IPS DF 4.7 (cell line): ENCODE data around the gene PLEKHG5.
"Not testable (repeated sequence)": the region's sequence is repeated elsewhere in the genome, so short reads cannot be mapped to it uniquely, and the experiment has no call there.

ENCODE experiments used
- DNase-seq: peaks from one replicate; pipeline ENCODE4 v3.0.0-alpha.2; 2013; ENCODE audit warnings: low spot score; ENCODE audit errors: extremely low read depth

Gene PLEKHG5

DNA sequence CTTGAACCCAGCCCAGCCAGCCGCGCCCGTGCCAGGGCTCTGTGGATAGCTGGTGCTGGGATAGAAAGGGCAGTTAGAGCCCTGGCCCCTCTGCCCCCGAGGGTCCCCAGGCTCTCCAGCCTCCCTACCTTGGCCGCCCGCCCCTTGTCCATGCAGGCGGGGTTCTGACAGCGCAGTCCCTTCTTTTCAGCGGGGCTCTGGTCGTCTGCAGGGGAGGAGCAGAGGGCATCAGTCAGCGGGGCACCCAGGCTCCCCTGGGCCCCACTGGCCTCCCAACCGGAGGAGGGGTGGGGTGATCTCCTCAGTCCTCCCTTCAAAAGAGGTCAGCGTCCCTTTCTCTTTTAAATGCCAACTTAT is 4.9 kb upstream of the PLEKHG5 start:
- DNase-seq = no peak

DNA sequence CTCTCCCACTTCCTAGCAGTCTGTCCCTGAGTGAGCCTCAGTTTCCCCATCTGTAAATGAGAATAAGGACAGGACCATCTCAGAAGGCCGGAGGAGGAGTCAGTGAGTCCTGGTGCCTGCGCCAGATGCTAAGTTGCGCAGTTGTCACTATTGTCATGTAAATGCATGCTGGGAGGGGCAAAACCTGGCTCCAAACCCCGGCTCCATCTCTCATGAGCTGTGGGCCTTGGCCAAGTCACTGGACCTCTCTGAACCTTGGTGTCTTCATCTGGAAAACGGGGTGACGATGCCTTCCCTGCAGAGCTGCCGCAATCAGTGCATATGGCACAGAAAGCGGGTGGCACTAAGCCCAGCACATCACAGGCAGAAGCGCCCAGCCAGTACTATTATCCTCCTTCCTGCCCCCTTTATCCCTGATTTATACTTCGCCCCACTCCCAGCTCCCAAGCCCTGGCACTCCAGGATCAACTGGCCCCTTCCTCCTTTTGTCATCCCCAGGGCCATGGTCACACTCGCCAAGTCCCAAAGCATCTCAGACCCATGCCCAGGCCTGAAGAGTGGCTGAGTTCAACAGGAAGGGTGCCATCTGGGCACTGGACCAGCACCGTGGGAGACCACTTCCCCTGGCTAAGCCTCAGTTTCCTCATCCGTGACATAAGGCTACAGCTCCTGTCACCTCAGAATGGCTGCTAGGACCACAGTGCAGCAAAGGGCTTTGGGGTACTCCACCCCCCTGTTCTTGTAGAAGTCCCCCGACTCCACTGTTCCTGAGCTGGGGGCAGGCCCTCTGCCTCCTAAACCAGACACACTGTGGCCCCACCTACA is 4.3 kb upstream of the PLEKHG5 start:
- DNase-seq = no peak

DNA sequence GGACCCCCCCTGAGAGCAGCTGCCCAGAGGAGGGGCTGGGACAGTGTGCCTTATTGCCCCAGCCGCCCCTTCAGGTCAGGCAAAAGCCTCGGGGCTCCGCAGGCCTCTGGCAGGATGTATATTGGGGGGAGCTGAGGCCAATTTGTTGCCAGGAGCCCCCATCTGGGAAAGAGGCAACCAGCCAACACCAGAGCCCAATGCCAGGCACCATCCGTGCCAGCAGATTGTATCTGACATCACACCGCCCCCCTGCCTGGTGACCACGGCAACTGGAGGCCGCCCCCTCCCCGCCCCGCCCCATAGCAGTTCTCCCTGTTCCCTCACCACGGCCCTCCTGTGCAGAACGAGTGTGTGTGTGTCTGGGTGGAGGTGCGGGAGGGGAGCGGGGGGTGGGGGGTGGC is 3.6 kb upstream of the PLEKHG5 start:
- no peak for DNase-seq

DNA sequence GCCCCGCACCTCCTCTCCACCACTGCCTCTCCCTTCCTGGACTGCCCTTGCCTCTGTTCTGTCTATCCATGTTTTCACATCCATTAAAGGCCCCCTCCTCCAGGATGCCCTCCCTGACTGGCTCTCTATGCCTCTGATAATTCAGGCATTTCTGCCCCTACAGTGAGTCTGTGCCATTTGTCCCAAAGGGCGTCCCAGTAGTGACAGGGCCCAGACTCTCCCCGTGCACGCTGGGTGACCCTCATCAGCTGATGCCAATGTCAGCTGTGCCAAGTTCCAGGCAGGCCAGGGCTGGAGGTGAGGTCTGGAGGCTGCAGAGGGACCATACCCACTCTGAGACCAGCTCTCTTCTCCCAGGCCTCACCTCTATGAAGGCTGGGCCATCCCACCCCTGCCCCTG is 3.2 kb upstream of the PLEKHG5 start:
- DNase-seq = no peak

DNA sequence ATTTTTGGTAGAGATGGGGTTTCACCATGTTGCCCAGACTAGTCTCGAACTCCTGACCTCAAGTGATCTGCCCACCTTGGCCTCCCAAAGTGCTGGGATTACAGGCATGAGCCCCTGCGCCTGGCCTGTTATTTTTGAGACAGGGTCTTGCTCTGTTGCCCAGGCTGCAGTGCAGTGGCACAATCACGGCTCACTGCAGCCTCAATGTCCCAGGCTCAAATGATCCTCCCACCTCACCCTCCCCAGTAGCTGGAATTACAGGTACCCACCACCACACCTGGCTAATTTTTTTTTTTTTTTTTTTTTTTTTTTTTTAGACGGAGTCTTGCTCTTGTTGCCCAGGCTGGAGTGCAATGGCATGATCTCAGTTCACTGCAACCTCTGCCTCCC is 2.4 kb upstream of the PLEKHG5 start:
- DNase-seq = not testable (repeated sequence)

DNA sequence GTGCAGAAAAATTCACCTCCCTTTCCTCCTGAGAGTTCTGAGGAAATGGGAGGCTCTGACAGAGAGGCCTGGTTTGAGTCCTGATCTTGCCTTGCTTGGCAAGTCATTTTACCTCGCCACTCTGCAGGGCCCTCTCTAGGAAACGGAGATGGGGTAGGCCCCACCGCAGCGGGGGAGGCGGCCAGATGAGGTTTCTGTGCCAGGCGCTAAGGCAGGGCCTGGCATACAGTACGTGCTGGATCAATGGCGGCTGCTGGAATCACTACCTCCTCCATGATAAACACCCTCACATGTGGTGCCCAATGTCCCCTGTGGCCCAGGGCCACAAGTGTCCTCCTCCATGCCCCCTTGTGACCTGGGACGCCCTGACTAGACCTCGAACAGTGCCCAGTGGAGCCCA is 499 bp upstream of the PLEKHG5 start:
- DNase-seq = no peak

DNA sequence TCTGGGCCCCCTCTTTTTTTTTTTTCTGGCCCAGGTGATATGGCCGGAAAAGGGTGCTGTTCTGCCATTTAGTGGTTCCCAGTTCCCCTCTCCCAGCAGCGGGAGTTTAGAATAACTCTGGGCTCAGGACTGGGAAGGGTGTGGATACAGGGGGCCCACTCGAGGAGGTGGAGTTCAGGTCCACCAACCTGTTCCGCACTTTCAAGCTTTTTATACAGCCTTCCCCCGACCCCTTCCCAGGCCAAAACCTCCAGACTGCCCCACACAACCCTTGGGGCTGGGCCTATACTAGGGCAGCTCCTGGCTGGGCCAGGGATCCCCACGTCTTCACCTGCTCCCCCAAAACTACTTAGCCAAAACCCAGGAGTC is 402 bp downstream of the PLEKHG5 start:
- no peak for DNase-seq

DNA sequence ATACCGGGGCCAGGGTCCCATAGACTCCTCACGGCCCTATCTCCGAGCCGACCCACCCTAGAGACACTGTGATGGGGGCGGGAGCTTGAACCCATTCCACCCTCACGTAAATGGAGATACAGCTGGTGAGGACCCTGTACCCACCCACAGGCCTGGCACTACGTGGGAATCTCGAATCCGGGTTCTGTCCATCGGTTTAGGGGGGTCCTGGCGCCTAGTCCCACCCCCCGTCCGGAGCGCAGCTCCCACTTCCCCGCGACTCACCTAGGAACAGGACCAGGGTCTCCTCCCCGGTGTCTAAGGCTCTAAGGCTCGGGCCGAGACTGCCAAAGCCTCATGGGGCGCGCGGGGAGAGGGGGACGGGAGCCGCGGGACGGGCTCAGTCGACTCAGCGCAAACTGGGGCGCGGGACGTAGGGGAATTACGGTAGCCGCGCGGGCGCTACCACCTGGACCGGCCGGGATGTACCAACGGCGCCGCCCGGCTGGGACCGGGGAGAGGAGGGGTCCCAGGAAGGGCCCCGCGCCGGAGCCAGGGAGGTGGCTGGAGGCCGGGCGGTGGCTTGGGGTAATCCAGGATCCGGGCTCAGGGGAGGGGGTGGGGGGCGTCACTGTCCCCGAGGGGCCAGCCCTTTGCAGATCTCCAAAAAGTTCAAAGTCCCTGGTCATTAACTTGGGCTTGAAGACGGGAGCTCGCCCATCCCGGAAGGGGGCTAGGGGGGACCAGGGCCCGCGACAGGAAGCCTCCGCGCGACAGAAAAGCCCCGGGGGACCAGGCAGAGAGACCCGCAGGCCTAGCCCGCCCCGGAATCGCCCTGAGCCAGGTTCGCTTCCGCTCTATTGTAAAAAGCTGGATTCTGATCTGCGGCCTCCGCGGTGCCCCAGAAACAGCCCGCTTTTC is 1.0 kb downstream of the PLEKHG5 start:
- no peak for DNase-seq

DNA sequence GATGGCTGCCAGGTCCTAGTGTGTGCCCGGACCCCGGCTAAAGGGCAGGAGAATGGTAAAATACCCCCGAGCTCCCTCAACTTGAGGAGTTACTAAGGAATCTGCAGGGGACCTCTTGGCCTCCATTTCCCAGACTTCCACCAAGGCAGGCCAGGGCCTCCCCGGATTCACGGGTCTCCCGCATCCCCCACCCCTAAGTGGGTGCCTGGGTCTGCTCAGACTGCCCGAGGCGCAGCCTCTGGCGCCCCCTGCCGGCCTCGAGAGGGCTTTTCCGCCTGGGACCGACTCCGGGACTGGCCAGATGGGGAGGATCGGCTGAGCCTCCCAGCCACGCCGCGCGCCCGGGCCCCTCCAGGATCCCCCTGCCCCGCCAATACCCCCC is 1.7 kb downstream of the PLEKHG5 start:
- no peak for DNase-seq

DNA sequence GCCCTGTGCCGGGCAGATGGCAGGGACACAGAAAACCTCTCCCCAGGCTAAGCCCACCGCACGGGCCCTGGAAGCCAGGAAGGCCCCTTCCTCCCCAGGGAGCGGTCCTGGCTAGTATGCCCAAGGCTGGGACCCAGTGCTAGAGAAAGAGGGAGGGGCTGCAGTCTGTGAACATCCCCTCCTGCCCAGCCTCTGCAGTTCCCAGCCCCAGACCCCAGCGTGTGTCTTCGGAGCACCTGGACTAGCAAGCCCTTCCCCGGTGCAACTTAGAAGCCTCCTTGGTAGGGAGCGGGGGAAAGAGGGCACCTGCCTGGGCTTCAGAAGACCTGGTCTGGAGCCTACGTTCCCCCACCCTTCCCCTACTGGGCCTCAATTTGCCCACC is 2.1 kb downstream of the PLEKHG5 start:
- no peak for DNase-seq

DNA sequence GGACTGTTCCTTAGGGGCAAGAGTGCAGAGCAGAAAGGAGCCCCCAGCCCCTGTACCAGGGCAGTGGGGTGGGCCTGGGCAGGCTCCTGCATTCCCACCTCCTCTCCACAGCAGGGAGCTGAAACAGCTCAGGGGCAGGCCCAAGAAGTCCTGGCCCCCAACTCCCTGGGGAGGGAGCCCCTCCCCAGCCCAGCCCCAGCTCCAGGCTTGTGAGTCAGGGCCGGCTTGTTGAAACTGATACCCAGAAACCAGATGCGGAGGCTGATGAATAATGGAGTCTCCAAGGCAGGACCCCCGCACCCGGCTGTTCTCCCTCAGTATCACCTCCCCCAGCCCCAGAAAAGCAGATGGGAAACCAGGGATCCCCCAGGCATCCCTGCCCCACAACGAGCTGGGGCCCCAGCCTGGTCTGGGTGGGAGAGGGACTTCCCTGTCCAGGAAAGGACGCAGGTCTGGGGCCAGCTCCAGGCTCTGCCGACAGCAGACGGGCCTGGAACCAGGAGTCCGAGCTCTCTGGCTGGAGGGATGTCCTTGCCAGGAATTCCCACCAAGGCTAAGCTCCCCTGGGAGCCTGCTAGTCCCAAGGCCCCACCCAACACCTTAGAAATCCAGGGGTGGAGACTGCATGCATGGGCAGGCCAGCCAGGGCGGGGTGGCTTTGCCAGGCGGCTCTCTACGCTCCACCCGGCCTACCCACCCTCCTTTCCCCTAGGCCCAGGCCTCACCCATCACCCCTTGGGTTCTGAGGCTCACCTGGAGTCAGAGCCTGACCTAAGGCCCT is 2.7 kb downstream of the PLEKHG5 start:
- DNase-seq = no peak

DNA sequence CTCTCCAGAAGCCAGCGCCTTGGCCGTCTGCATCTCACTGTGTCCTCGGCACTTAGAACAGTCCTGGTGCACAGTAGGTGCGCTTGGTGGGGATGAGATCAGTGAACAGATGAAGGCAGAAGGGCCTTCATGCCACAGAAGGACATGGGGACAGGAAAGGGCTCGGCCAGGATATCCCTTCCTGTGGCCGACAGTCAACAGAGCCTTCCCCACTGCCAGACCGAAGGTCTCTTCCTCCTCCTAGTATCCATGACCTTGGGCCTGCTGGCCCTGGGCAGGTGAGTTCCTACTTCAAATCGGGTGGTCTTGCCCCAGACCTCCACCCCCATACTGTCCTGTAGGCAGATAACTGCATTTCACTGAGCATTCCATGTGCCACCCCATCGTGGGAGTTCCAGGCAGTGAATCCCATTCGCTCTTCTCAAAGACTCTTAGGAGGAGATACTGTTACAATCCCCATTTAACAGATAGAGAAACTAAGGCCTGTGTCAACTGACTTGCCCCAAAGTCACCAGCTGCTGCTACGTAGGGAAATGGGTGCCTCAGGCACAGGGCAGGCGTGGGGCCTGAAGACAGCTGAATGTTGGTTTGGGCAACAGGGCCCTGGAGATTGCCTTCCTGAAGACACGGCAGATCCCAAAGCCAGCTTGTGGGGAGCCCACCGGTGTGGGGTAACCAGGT is 3.5 kb downstream of the PLEKHG5 start:
- no peak for DNase-seq

DNA sequence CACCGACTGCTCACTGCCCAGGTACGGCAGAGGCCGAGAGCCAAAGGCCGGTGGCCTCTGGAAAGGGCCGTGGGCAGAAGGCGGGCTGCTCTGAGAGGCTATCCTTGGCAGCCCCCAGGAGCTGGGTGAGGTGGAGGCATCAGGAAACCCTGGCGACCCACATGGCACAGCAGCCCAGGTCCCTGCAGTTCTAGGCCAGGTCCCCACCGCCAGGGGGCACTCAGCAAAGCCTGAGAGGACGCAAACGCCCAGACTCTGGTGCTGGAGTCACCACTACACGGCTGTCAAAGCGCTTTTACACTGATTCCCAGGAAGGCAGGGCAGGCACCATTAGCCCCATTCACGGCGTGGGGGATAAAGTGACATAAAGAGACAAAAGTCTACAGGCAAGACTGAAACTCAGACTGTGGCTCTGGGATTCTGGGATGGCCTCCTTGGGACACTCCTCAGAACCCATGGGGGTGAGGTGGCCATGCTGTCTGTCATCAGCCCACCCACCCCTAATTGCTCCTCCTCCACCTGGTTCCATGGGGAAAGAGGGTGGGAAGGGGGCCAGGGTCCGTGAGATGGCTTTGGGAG is 4.9 kb downstream of the PLEKHG5 start:
- peak; percentile 75 for DNase-seq

DNA sequence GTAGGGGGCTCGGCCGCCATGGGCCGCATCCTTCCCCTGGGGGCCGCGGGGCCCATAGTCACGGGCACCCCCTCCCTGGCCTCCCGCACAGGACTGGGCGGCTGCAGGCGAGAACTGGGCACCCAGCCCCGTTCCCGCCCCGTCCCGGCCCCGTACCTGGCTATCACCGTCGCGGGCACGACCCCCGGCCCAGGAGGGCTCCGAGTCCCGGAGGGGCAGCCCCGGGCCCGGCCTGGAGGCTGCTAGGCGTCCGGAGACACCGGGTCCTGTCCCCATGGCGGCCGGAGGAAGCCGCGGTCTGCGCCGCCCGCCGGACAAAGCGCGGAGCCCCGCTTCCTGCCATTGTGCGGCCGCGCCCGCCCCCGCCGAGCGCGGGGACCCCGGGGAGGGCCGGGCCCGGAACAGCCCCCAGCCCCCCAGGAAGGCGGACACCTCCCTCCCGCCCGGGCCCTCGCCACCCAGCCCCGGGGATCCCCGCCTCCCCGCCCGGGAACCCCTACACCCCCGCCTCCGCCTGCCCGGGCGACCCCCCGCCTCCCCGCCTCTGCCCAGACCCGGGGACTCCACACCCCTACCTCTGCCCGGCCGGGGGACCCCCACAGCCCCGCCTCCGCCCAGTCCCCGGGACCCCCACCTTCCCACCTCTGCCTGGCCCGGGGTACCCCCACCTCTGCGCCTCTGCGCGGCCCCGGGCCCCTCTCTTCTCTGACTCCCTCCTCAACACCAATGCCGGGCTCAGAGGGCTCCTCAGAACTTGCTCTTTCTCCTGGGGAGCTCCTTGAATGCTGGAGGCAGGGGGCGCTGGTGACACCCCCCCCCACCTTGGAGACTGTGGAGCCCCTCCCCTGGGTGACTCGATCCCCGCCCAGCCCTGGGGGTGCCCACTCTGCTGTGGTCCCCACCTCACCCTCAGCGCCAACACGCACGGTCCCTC is 6.0 kb downstream of the PLEKHG5 start:
- DNase-seq = no peak

DNA sequence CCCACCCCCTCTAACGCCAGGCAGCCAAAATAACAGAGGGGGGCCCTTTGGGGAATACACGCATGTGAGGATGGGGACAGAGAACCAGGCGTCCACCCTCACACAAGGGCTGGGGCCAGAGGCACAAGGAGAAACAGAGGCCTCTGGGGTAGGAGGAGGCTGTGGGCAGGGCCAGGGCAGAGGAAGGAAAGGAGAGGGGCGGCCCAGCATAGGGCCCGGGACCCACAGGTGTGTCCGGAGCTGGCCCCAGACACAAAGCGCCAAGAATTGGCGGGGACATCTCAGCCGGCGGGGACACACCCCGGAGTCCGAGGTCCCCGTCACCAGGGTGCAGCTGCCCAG is 6.7 kb downstream of the PLEKHG5 start:
- DNase-seq = no peak

DNA sequence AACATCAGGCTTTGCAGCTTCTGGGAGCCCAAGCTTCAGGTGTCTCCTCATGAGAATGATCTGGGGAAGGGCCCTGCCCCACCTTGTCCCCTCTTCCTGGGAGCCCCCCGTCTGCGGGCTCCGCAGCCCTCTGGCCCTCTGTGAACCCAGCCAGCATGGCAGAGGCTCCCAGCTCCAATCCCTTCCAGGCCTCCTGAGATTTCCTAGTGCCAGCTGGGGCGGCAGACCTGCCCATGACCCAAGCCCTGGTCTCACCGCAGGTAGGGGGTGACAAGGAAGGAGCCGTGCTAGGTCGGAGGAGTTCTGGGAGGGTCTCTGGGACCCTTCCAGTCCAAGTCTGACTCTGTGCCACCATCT is 7.7 kb downstream of the PLEKHG5 start:
- no peak for DNase-seq

DNA sequence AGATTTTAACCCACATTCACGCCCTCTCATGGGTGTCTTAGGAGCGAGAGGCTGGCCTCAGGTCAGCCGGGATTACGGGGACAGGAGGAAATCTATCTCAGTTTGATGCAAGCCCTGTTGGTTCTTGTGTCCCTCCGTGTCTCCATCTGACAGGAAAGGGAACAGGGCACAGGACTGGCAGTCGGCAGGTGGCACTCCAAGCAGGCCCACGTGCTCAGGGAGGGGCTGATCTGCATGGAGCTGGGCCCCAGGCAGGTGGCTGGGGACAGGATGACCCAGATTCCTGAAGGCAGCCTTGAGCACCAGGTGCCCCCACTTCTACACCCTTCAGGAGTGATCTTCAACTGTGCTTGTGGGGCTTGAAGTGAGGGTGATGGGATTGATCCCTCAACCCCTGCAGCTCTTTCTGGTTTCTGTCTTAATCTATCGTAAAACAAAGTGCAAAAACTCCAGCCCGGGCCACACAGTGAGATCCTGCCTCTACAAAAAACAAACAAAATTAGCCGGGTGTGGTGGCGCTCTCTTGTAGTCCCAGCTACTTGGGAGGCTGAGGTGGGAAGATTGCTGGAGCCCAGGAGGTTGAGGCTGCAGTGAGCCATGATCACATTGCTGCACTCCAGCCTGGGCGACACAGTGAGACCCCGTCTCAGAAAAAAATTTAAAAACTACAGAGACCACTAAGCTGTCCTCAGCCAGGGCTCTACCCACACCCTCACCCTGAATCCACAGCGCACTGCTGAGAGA is 8.3 kb downstream of the PLEKHG5 start:
- DNase-seq = no peak

DNA sequence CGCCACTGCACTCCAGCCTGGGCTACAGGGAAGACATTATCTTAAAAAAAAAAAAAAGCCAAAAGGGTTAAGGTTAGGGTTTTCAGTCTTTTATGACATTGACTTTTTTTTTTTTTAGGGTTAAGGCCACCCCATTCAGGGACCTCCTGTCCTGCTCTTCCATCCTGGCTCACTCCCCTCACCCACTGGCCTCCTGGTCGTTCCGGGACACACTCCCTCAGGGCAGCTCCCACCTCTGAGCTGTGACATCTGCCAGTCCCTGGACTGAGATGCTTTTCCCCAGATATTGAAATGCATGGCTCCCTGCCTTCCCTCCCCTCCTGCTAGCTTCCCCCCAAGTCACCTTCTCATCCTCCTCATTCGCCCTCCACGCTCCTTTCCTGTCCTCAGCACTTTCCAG is 9.6 kb downstream of the PLEKHG5 start:
- DNase-seq = no peak

DNA sequence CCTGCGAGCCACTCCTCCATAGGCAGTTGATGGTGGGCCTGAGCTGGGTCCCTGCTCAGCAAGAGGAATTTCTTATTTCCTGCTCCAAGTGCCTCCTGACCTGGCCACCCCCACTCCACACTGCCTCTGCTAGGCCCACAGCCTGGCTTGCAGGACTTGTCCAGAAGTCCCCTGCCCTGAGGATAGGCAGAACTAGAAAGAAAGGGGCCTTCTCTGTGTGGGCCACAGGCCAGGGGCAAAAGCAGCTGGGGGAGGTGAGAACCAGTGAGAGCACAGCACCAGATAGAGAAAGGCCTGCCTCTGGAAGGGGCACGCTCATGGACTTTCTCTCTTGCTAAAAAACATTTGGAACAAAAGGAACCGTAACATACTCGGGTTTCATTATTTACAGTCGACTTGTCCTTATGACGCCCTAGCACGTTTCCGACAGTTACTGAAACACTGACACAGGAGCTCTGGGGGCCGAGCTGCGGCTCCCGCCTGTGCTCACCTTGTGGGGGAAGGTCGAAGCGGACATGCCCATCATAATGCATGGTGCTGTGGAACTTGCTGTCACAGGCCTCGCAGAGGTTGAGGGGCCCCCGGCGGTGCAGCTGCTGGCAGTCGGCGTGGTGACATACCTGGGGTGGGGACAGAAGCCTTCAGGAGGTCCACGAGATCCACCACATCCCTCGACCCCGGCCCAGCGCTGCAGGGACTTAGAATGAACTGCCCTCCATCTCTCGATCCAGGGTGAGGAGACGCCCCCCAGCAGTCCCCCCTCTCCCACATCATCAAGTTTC is 14.2 kb downstream of the PLEKHG5 start:
- DNase-seq = no peak
